ENCODE measurements around the gene BMERB1.

The BMERB1 gene

DNA sequence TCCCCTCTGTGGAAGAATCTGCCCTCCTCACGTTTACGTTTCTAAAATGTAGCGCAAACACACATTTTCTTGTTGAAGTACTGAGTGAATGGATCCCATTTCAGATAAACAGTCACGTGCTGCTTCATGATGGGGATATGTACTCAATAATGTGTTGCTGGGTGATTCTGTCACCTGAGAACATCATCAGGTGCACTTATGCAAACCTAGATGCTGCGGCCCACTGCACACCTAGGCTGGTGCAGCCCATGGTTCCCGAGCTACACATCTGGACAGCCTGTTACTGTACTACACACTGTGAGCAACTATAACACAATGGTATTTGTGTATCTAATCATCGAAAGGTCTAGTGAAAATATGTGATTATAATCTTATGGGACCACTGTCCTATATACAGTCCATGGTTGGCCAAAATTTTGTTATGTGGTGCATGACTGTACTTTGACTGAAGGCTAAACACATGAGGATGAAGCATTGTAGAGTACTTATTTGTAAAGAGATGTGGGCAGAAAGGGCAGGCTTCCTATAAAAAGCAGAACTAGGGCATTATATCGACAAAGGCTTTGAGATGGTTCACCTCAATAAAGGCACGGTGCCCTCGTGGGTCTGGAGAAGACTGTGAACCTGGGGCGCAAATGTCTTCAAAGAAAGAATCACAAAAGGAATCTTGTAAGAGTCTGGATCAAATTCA, 182.2 kb downstream of the BMERB1 start:
- DNase-seq: no peak

DNA sequence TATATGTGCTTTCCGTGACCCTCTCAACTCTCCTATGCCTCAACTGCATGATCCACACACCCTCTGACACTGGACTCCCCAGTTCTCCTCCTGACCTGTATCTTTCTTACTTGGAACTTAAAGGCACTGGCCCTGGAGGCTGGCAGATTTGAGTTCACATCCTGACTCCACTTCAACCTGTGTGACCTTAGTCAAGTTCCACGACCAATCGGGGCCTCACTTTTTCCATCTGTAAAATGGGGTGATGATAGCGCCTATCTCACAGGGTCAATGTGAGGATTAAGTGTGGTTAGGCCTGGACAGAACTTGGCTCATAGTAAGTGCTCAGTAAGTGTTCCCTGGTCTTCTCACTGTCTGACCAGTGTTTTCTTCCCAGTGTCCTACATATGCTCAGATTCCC, 183.5 kb downstream of the BMERB1 start:
- DNase-seq: no peak

DNA sequence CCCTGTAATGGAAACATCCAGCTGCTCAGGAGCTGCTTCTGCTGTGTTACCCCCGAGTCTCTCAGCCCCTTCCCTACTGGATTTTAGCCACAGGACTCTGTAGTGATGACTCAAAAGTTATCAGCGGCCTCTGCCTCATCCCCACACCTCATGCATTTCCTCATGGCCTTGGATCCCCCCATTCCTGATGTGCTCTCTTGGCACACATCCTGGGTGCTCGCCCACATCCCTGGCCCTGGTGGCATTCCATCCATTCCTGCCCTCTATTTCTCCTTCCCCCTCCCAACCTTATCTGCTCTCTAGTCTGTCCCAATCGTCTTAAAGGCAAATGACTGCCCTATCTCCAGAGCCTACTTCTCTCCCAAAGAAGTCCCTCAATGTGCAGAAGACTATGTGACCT, 184.0 kb downstream of the BMERB1 start:
- no peak for DNase-seq

DNA sequence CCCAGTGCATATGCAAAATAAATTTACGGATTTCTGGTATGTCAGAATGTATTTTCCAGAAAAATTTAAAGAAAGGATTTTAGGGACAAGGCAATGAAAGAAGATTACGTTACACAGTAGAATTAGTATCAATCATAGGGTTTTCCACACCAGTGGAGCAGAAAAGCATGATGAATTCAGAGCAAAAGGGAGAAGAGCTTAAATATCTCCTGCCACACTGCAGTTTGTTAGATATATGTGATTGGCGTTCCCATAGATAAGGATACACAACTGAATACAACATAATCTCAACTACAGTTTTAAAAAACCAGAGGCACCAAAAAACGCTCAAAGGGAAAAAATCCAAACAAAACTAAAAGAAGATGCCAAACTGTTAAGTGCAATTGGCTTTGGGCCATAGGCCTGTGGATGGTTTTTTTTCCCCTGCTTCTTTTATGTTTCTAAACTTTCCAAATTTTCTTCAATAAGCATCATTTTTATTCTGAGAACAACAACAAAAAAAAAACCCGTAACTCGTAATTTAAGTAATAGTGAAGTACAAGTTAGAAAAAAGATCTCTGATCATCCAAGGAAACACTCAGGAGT, 186.3 kb downstream of the BMERB1 start:
- DNase-seq: no peak

DNA sequence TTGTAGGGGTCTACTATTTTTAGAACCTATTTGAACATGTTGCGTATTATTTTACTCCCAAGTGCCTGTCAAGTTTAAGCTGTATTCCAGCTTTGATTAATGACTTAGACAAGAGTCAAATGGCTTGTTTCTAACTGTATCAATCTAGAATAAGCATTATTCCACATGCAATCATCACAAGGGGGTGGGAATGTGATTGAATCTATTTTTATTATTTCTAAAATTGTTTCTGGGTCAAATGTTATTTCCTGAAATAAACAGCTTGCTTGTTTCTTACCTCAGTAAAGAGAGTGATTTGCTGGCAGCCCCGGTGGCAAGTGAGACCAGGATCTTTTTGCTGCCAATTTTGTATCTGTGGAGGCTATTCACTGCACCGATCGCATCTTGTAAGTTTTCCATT, 187.1 kb downstream of the BMERB1 start:
- DNase-seq: no peak

DNA sequence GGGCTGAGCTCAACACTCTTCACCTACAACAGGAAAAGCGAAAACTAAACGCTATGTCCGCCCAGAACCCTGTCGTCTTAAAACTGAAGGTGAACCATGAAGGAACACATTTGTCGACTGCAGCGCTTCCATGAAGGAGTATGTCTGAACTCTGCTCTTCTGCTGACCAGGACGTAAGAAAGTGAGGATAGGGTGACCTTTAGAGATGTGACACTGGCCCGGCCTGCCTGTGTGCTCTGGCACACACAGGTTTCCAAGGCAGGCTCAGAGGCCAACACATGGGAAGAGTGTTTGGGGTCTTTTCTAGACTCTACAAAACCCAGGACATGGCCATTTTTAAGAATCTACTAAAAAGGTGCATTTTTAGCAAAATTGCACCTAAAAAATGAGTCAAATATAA, 187.5 kb downstream of the BMERB1 start:
- no peak for DNase-seq

DNA sequence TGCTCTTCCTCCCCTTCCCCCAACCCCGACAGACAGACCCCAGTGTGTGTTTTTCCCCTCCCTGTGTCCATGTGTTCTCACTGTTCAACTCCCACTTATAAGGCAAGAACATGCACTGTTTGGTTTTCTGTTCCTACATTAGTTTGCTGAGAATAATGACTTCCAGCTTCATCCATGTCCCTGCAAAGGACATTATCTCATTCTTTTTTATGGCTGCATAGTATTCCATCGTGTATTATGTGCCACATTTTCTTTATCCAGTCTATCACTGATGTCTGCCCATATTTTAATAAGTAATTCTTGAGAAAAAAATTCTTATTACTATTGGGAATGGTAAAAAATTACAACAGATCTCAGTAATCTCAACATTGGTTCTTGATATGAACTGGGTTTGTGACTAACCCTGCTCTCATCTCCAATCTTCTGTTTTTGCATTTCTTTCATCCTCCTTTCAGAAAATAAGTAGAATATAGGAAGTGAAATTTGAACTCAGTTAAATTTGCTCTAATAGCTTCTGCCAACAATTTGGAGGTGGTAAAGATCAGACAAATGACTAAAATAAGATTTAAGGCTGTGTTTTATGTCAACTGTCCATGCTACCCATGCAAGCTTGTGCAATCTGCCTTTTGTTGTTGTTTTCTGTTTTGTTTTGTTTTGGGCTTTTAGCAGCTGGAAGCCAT, 197.5 kb downstream of the BMERB1 start:
- no peak for DNase-seq

DNA sequence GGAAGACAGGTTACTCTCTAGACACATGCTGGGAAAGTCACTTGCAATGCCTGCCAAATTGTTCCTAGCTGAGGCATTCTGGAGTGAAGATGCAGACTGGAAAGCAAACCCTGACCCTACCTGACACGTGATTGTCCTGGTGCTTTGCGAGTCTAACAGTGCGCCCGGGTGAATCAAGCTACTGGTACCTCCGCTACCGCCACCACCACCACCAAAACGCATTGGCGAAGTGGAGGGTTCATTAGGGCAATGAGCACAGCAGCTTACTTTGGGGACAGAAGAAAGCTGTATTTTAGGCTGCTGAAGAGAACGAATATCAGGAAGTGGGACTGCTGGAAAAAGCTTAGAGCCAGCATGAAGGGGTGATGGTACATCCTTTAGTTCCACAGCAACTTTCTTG, 201.5 kb downstream of the BMERB1 start:
- no peak for DNase-seq

DNA sequence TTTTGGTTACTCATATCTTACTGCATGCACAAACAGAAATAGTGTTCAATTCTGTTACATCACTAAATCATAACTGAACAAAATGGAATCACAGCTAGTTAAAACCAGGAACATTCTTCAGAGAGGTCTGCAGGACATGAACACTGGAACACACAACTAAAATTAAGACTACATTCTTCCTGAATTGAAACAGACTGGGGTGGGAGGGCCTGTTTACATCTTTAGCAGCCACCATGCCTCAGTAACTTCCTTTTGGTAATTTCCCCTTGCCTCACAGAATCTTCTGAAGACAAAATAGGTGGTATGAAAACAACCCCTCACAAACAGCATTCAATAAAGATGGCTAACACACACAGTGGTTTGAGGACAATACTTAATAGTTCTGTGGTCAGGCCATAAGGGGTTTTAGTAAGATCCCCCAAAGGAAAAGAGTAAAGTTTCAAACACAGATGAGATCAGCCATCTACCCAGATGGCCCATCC, 202.0 kb downstream of the BMERB1 start:
- no peak for DNase-seq
